ENCODE measurements around the gene TREML4.

TREML4 gene

GRCh38 chr6:41263267-41263666, 35.1 kb downstream of the TREML4 start:
- peaks cover 22% of the 10 kb centered on the region for H3K9me3 ChIP-seq (ENCODE audit: insufficient read depth, low read depth, low read length)
- H3K4me3 ChIP-seq (ENCODE audit: low read length, poor library complexity, severe bottlenecking), result no peak overlapping the region
- H4K20me1 ChIP-seq (ENCODE audit: insufficient read depth, low read length, poor library complexity, severe bottlenecking), result no peaks in the 10 kb centered on the region
- H2AFZ ChIP-seq (ENCODE audit: low read length), result no peak overlapping the region
- H3K79me2 ChIP-seq (ENCODE audit: insufficient read depth, low read length), result no peaks in the 10 kb centered on the region
- TF ChIP-seq EZH2phosphoT487 (IDR thresholded peaks at IDR 0.05; ENCODE audit: borderline replicate concordance) (no peak), CTCF (conservative IDR thresholded peaks at IDR 0.05; ENCODE audit: low read length) (no peak)
- H3K9me2 ChIP-seq (replicated peaks; ENCODE audit: low read depth, low read length), result no peaks in the 10 kb centered on the region
- no peak overlapping the region for H3K9ac ChIP-seq (ENCODE audit: low read depth, low read length, poor library complexity, severe bottlenecking)
- H3F3A ChIP-seq (ENCODE audit: low read depth), result no peaks in the 10 kb centered on the region
- no peaks in the 10 kb centered on the region for H3K36me3 ChIP-seq (ENCODE audit: insufficient read depth, low read length)
- no peak overlapping the region for H3K4me2 ChIP-seq (ENCODE audit: low read depth, low read length, poor library complexity, severe bottlenecking)
- H3K4me1 ChIP-seq (ENCODE audit: insufficient read depth, low read length, poor library complexity, severe bottlenecking), result no peaks in the 10 kb centered on the region
- peaks cover 7% of the 10 kb centered on the region for H3K27me3 ChIP-seq (ENCODE audit: insufficient read depth, low read length, poor library complexity, severe bottlenecking)

DNA sequence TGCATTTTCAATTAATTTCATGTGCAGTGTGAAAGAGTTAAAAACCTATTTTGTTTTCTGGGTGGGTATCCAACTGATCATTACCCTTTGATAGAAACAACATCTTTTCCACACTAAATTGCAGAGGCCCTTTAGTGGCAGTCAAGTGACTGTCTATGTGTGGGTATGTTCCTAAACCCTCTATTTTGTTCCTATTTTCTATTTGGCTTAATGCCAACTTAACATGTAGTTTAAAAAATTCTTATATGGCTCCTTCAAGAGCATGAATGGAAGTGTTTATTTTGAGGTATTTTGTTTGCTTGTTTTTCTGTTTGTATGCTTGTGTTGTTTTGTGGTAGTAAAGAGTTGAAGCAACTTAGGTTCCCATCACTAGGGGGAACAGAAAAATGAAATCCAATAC, 38.4 kb downstream of the TREML4 start:
- Histone ChIP-seq H3F3A (ENCODE audit: low read depth) (no peaks in the 10 kb centered on the region), H3K4me1 (ENCODE audit: insufficient read depth, low read length, poor library complexity, severe bottlenecking) (no peaks in the 10 kb centered on the region), H4K20me1 (ENCODE audit: insufficient read depth, low read length, poor library complexity, severe bottlenecking) (no peaks in the 10 kb centered on the region), H2AFZ (ENCODE audit: low read length) (no peak overlapping the region), H3K4me2 (ENCODE audit: low read depth, low read length, poor library complexity, severe bottlenecking) (no peak overlapping the region), H3K9me3 (ENCODE audit: insufficient read depth, low read depth, low read length) (peaks cover 13% of the 10 kb centered on the region), H3K79me2 (ENCODE audit: insufficient read depth, low read length) (no peaks in the 10 kb centered on the region), H3K9me2 (replicated peaks; ENCODE audit: low read depth, low read length) (no peaks in the 10 kb centered on the region), H3K36me3 (ENCODE audit: insufficient read depth, low read length) (no peaks in the 10 kb centered on the region), H3K4me3 (ENCODE audit: low read length, poor library complexity, severe bottlenecking) (no peak overlapping the region), H3K27me3 (ENCODE audit: insufficient read depth, low read length, poor library complexity, severe bottlenecking) (no peaks in the 10 kb centered on the region), H3K9ac (ENCODE audit: low read depth, low read length, poor library complexity, severe bottlenecking) (no peak overlapping the region)
- TF ChIP-seq CTCF (conservative IDR thresholded peaks at IDR 0.05; ENCODE audit: low read length) (no peak), EZH2phosphoT487 (IDR thresholded peaks at IDR 0.05; ENCODE audit: borderline replicate concordance) (no peak)

DNA sequence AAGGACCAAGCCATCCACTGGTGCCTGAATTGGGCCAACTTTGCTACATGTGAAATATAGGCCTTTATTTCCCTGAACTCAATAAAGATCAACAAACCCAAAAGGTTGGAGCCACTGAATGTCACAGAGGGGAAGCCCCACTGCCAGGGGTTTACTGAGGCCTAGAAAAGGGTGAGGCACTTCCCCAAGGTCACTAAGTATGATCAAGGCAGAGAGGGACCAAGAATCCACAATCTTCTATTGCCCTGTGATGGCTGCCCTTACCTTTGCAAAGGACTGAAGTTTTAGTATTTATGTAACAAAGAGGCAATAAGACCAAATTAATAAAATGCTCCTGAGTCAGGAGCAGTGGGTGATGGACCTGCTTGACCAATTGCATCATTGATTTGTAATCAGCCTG, 40.3 kb downstream of the TREML4 start:
- no peaks in the 10 kb centered on the region for H3K79me2 ChIP-seq (ENCODE audit: insufficient read depth, low read length)
- H3K36me3 ChIP-seq (ENCODE audit: insufficient read depth, low read length), result no peaks in the 10 kb centered on the region
- H3F3A ChIP-seq (ENCODE audit: low read depth), result no peaks in the 10 kb centered on the region
- no peaks in the 10 kb centered on the region for H3K4me1 ChIP-seq (ENCODE audit: insufficient read depth, low read length, poor library complexity, severe bottlenecking)
- no peaks in the 10 kb centered on the region for H4K20me1 ChIP-seq (ENCODE audit: insufficient read depth, low read length, poor library complexity, severe bottlenecking)
- no peak overlapping the region for H3K4me3 ChIP-seq (ENCODE audit: low read length, poor library complexity, severe bottlenecking)
- H3K4me2 ChIP-seq (ENCODE audit: low read depth, low read length, poor library complexity, severe bottlenecking), result no peak overlapping the region
- no peak for TF ChIP-seq EZH2phosphoT487 (IDR thresholded peaks at IDR 0.05; ENCODE audit: borderline replicate concordance)
- TF ChIP-seq CTCF (conservative IDR thresholded peaks at IDR 0.05; ENCODE audit: low read length), result no peak
- H3K9me3 ChIP-seq (ENCODE audit: insufficient read depth, low read depth, low read length), result no peaks in the 10 kb centered on the region; the same call in 1 of the 2 replicates
- H3K9me2 ChIP-seq (replicated peaks; ENCODE audit: low read depth, low read length), result no peaks in the 10 kb centered on the region
- no peaks in the 10 kb centered on the region for H3K27me3 ChIP-seq (ENCODE audit: insufficient read depth, low read length, poor library complexity, severe bottlenecking)
- H3K9ac ChIP-seq (ENCODE audit: low read depth, low read length, poor library complexity, severe bottlenecking), result no peak overlapping the region
- no peak overlapping the region for H2AFZ ChIP-seq (ENCODE audit: low read length)
